Chondrocyte (in vitro differentiated cells): ENCODE data around the gene C1orf122. TPM values are rescaled to one million over a fixed set of nuclear protein-coding genes. Genes with fewer than 3 reads are reported as not detected.
A peak's percentile ranks its signal among the peaks of the same experiment; 100 is the strongest.

Source experiments
- DNase-seq: peaks from one replicate; pipeline ENCODE4 v3.0.0; 2021; ENCODE audit warnings: mixed read lengths, low spot score
- H3K27ac Mint-ChIP-seq: one replicate; pipeline ENCODE4 v1.8.0; 2021; ENCODE audit warnings: mild to moderate bottlenecking, moderate library complexity, mixed read lengths; ENCODE audit not compliant: unreplicated experiment
- H3K27me3 Mint-ChIP-seq: 2 replicates; pipeline ENCODE4 v1.8.0; 2021; ENCODE audit warnings: low read depth, mixed read lengths
- H3K36me3 Mint-ChIP-seq: 2 replicates; pipeline ENCODE4 v1.8.0; 2021; ENCODE audit warnings: low read depth, mixed read lengths
- H3K4me1 Mint-ChIP-seq: 2 replicates; pipeline ENCODE4 v1.8.0; 2021; ENCODE audit warnings: low read depth, mild to moderate bottlenecking, mixed read lengths
- H3K4me3 Mint-ChIP-seq: one replicate; pipeline ENCODE4 v1.8.0; 2021; ENCODE audit warnings: mild to moderate bottlenecking, moderate library complexity, mixed read lengths; ENCODE audit not compliant: unreplicated experiment
- H3K9me3 Mint-ChIP-seq: 2 replicates; pipeline ENCODE4 v1.8.0; 2021; ENCODE audit warnings: low read depth, mixed read lengths
- total RNA-seq: library from RNA; stranded (reverse); gene quantifications from 3 replicates; pipeline ENCODE4 v1.2.1, GENCODE V29; 2021
- TF ChIP-seq, protein P1 (sequence below): fragments of 200-600 bp; sonication (generic); IDR thresholded peaks from 2 replicates; pipeline ENCODE4 v1.5.0; 2021; ENCODE audit warnings: antibody characterized with exemption, mild to moderate bottlenecking, moderate library complexity

C1orf122 gene
- total RNA-seq, 1 donor from 2014 or later: 76.1 TPM

DNA sequence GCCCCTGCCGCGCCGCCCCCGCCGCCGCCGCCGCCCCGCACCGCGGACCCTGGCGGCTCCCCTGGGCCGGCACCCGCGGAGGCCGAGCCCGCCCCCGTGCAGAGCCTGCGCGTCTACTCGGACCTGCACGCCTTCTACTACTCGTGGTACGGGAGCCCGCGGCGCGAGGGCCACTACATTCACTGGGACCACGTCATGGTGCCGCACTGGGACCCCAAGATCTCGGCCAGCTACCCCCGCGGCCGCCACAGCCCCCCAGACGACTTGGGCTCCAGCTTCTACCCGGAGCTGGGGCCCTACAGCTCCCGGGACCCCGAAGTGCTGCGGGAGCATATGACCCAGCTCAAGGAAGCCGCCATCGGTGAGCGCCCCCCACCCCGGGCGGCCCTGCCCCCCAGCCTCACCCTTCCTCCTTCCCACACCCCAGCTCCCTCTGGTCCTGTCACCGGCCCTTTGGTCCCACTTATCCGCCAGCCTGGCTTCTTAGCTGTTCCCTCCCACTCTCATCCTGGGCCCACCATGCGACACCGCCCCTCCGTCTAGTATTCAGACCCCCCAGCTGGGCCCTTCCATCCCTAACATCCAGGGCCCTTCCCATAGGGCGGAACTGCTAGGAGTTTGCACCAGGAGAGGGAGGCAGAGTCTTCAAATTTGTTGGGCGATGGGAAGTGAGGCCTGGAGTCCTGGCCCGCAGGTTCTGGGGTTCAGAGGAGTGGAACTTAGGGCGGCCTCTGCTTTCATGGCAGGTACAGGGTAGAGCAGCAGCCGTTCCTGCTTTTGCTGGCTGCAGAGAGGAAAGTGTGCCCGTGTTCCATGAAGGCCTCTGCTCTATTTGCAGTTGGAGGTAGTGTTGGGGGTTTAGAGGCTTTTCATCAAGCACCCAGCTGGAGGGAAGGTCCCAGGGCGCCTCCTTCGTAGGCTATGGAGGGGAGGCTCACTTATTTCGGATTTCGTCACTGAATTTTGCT is 12.9 kb upstream of the C1orf122 start:
- no peaks in the 10 kb centered on the region for H3K9me3 Mint-ChIP-seq
- peaks cover 4% of the 10 kb centered on the region for H3K36me3 Mint-ChIP-seq
- H3K4me1 Mint-ChIP-seq: peaks cover 14% of the 10 kb centered on the region
- H3K27ac Mint-ChIP-seq: no peak overlapping the region
- TF ChIP-seq, protein P1, sequence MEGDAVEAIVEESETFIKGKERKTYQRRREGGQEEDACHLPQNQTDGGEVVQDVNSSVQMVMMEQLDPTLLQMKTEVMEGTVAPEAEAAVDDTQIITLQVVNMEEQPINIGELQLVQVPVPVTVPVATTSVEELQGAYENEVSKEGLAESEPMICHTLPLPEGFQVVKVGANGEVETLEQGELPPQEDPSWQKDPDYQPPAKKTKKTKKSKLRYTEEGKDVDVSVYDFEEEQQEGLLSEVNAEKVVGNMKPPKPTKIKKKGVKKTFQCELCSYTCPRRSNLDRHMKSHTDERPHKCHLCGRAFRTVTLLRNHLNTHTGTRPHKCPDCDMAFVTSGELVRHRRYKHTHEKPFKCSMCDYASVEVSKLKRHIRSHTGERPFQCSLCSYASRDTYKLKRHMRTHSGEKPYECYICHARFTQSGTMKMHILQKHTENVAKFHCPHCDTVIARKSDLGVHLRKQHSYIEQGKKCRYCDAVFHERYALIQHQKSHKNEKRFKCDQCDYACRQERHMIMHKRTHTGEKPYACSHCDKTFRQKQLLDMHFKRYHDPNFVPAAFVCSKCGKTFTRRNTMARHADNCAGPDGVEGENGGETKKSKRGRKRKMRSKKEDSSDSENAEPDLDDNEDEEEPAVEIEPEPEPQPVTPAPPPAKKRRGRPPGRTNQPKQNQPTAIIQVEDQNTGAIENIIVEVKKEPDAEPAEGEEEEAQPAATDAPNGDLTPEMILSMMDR: no peak
- no peak for DNase-seq
- peaks cover 15% of the 10 kb centered on the region for H3K27me3 Mint-ChIP-seq
- peak overlapping the region; percentile 67 for H3K4me3 Mint-ChIP-seq

DNA sequence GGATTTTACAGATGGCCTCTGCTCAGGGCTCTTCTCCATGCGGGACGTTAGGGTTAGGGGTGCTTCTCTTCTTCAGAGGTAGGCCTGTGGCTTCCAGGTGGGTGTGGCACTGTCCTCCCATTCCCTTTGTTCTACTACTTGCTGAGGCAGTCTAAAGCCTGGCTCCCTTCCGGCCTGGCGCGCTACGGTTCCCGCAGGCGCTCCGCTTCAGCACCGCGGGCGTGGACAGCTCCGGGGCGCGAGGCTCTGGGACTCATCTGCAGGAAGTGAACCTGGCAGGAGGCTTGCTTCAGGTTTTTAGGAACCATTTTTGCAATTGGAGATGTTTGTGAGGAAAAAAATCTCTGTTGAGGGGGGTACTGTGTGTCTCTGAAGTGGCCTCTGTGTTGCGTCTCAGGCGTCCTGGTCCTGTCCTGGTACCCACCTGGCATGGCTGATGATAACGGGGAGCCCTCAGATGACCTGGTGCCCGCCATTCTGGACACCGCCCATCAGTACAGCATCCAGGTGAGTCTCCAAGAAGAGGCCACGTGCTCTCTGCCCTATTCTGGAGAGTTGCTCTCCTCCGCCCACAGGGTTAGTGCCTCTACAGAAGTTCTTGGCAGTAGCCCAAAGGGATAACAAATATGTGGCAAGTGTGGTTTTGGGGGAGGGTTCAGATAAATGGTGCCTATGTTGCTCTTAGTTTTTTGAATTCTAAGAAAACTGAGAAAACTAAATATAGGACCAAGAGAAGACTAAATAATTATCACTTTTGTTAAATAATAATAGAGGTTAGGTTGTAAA is 12.1 kb upstream of the C1orf122 start:
- DNase-seq: no peak
- H3K27me3 Mint-ChIP-seq: peaks cover 8% of the 10 kb centered on the region
- no peaks in the 10 kb centered on the region for H3K9me3 Mint-ChIP-seq
- TF ChIP-seq, protein P1: no peak
- H3K4me3 Mint-ChIP-seq: peak overlapping the region; percentile 67
- peaks cover 4% of the 10 kb centered on the region for H3K36me3 Mint-ChIP-seq
- H3K27ac Mint-ChIP-seq: no peak overlapping the region
- H3K4me1 Mint-ChIP-seq: peaks cover 14% of the 10 kb centered on the region

DNA sequence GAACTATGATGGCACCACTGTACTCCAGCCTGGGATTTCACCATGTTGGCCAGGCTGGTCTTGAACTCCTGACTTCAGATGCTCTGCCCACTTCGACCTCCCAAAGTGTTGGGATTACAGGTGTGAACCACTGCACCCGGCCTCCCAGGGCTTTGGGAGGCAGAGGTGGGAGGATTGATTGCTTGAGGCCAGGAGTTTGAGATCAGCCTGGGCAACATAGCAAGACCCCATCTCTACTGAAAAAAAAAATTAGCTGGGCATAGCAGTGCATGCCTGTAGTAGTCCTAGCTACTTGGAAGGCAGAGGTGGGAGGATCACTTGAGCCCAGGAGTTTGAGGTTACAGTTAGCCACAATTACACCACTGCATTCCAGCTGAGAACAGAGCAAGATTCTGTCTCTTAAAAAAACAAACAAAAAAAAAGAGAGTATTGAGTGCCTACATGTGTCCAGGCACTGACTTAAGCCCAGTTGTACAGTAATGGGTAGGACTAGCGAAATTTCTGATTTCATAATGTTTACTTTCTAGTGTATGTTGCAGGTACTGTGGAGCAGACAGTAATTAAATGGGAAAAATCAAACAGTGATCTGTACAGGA is 9.7 kb upstream of the C1orf122 start:
- TF ChIP-seq, protein P1: no peak
- no peaks in the 10 kb centered on the region for H3K27me3 Mint-ChIP-seq

DNA sequence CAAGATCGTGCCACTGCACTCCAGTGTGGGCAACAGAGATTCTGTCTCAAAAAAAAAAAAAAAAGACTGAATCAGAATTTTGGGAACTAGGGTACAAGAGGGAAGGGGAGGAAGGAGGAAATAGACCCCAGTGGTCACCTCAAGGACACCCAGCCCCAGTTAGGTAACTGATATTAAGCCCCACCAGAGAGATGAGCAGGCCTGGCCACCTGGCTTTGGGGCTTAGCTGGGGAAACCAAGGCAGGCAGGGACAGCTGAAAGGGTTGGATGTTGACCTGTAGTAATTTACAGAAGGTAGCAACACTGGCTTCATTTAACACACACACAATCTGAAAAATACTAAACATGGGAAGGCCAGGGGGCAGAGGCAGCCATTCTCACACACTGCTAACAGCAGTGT is 5.2 kb upstream of the C1orf122 start:
- TF ChIP-seq, protein P1: no peak
- H3K27ac Mint-ChIP-seq: peak overlapping the region; percentile 32
- no peaks in the 10 kb centered on the region for H3K27me3 Mint-ChIP-seq
- H3K36me3 Mint-ChIP-seq: peaks cover 29% of the 10 kb centered on the region
- DNase-seq: no peak
- peaks cover 12% of the 10 kb centered on the region for H3K4me1 Mint-ChIP-seq
- H3K9me3 Mint-ChIP-seq: no peaks in the 10 kb centered on the region
- no peak overlapping the region for H3K4me3 Mint-ChIP-seq

More for the DNA sequence above, 9.7 kb upstream of the C1orf122 start:
- Mint-ChIP-seq H3K27ac (no peak overlapping the region), H3K9me3 (no peaks in the 10 kb centered on the region), H3K36me3 (peaks cover 11% of the 10 kb centered on the region), H3K4me1 (peaks cover 14% of the 10 kb centered on the region), H3K4me3 (no peak overlapping the region)
- no peak for DNase-seq

DNA sequence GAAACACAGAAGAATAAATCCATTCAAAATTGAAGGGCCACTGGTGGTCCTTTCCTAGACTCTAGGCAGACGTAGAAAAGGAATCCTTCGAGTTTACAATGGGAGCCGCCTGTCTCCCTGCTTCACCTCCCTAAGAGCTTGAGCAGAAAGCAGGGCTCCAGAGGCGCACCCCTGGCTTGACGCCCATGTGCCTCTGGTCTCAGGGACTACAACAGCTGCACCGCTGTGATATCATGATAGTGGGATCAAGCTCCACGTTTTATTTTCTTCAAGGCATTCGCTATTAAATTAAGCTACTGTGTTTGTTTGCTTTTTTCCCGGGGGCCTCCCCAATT is 403 bp upstream of the C1orf122 start:
- H3K36me3 Mint-ChIP-seq: peaks cover 24% of the 10 kb centered on the region
- peak overlapping the region; percentile 78 for H3K4me3 Mint-ChIP-seq
- H3K4me1 Mint-ChIP-seq: peaks cover 32% of the 10 kb centered on the region
- no peaks in the 10 kb centered on the region for H3K9me3 Mint-ChIP-seq
- peak overlapping the region; percentile 70 for H3K27ac Mint-ChIP-seq
- DNase-seq: no peak
- no peaks in the 10 kb centered on the region for H3K27me3 Mint-ChIP-seq
- TF ChIP-seq, protein P1: no peak
